Trophoblast cell (in vitro differentiated cells and primary cell): ENCODE results near the gene ABCG1.

ENCODE experiments used
- DNase-seq, 2 donors: peaks; one replicate each; pipeline ENCODE4 v3.0.0-alpha.2; 2016
- H2AFZ ChIP-seq: 2 replicates; pipeline ENCODE4 v1.6.1; 2013; ENCODE audit warnings: low read length, moderate library complexity, mild to moderate bottlenecking; ENCODE audit not compliant: insufficient read depth, poor library complexity
- H2AK5ac ChIP-seq: 2 replicates; pipeline ENCODE4 v1.6.1; 2013; ENCODE audit warnings: mild to moderate bottlenecking, low read length
- H2BK120ac ChIP-seq: 2 replicates; pipeline ENCODE4 v1.6.1; 2013; ENCODE audit warnings: low read length, mild to moderate bottlenecking, moderate library complexity; ENCODE audit not compliant: insufficient read depth, poor library complexity
- H2BK12ac ChIP-seq: 2 replicates; pipeline ENCODE4 v1.6.1; 2013; ENCODE audit warnings: mild to moderate bottlenecking, low read length, moderate library complexity
- H2BK5ac ChIP-seq: 2 replicates; pipeline ENCODE4 v1.6.1; 2013; ENCODE audit warnings: low read length, low read depth, moderate library complexity, mild to moderate bottlenecking; ENCODE audit not compliant: poor library complexity
- H3K14ac ChIP-seq: 2 replicates; pipeline ENCODE4 v1.6.1; 2013; ENCODE audit warnings: mild to moderate bottlenecking, low read length
- H3K18ac ChIP-seq: 2 replicates; pipeline ENCODE4 v1.6.1; 2013; ENCODE audit warnings: mild to moderate bottlenecking, low read length
- H3K23ac ChIP-seq: 2 replicates; pipeline ENCODE4 v1.6.1; 2013; ENCODE audit warnings: low read length
- H3K27ac ChIP-seq: 2 replicates; pipeline ENCODE4 v1.5.1; 2013; ENCODE audit warnings: low read depth, mild to moderate bottlenecking, inconsistent platforms, low read length, moderate library complexity
- H3K27me3 ChIP-seq: 2 replicates; pipeline ENCODE4 v1.6.1; 2013; ENCODE audit warnings: inconsistent platforms, mild to moderate bottlenecking, low read length, moderate library complexity; ENCODE audit not compliant: insufficient read depth
- H3K36me3 ChIP-seq, 2 experiments: 1 replicate in 1 of 2; 2 replicates in 1 of 2; pipeline ENCODE4 v1.6.1; 2013; ENCODE audit warnings: low read length in 2 of 2, mild to moderate bottlenecking in 2 of 2, moderate library complexity in 1 of 2; ENCODE audit not compliant: insufficient read depth in 2 of 2, control insufficient read depth in 1 of 2
- H3K4ac ChIP-seq: 2 replicates; pipeline ENCODE4 v1.6.1; 2013; ENCODE audit warnings: low read depth, mild to moderate bottlenecking, low read length, moderate library complexity
- H3K4me1 ChIP-seq, 2 experiments: 1 replicate in 1 of 2; 2 replicates in 1 of 2; pipeline ENCODE4 v1.6.1; 2013; ENCODE audit warnings: low read length in 2 of 2, mild to moderate bottlenecking in 2 of 2, moderate library complexity in 1 of 2; ENCODE audit not compliant: insufficient read depth in 2 of 2, control insufficient read depth in 1 of 2
- H3K4me2 ChIP-seq: 2 replicates; pipeline ENCODE4 v1.6.1; 2013; ENCODE audit warnings: inconsistent platforms, mild to moderate bottlenecking, low read length, moderate library complexity
- H3K4me3 ChIP-seq: 2 replicates; pipeline ENCODE4 v1.5.1; 2013; ENCODE audit warnings: mild to moderate bottlenecking, low read depth, low read length, inconsistent platforms
- H3K79me1 ChIP-seq: one replicate; pipeline ENCODE4 v1.6.1; 2013; ENCODE audit warnings: low read length
- H3K79me2 ChIP-seq: 2 replicates; pipeline ENCODE4 v1.6.1; 2013; ENCODE audit warnings: low read length, mild to moderate bottlenecking; ENCODE audit not compliant: control insufficient read depth, insufficient read depth, poor library complexity
- H3K9ac ChIP-seq: 2 replicates; pipeline ENCODE4 v1.6.1; 2013; ENCODE audit warnings: mild to moderate bottlenecking, low read length
- H3K9me3 ChIP-seq: 2 replicates; pipeline ENCODE4 v1.6.1; 2013; ENCODE audit warnings: low read depth, mild to moderate bottlenecking, control low read depth, inconsistent platforms, low read length; ENCODE audit not compliant: insufficient read depth
- H4K12ac ChIP-seq: 2 replicates; pipeline ENCODE4 v1.6.1; 2013; ENCODE audit warnings: low read depth, mild to moderate bottlenecking, low read length, moderate library complexity
- H4K8ac ChIP-seq: 2 replicates; pipeline ENCODE4 v1.6.1; 2013; ENCODE audit warnings: low read depth, mild to moderate bottlenecking, low read length, moderate library complexity
- H4K91ac ChIP-seq: one replicate; pipeline ENCODE4 v1.6.1; 2013; ENCODE audit warnings: low read depth, mild to moderate bottlenecking, low read length, moderate library complexity
- WGBS: extraction: QIAGEN DNeasy Blood & Tissue Kit; methylation state at CpG from one replicate; pipeline ENCODE4 v1.1.7; 2013; ENCODE audit warnings: missing lambda C conversion rate; ENCODE audit not compliant: insufficient read length, insufficient coverage; ENCODE audit errors: extremely low coverage; 5-methylcytosine and 5-hydroxymethylcytosine counted together

The ABCG1 gene

DNA sequence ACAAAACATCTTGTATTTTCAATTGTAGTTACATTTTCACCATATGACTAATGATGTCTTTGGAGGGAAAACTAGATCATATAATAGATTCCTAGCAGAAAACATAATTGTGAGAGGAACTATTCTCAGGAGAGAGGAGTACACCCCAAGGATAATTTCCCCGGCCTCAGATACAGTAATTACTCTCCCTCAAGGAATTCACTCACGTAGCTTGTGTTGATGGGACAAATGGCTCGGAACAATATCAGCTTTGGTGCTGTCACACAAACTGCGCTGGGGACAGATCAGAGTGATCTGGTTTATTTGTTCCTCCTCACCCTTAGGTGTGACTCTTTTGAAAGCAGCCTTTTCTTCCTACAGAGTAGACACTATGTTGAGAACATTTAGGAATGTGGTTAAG, 11.2 kb downstream of the ABCG1 start:
- peaks cover 3% of the 10 kb centered on the region for H3K79me1 ChIP-seq
- H3K27ac ChIP-seq = no peak overlapping the region
- no peaks in the 10 kb centered on the region for H3K36me3 ChIP-seq
- H4K8ac ChIP-seq = no peak overlapping the region
- no peak overlapping the region for H3K4me3 ChIP-seq
- no CpG with 5 or more reads among the region's 4 CpGs for WGBS
- no peak overlapping the region for H3K9ac ChIP-seq
- H2AFZ ChIP-seq = no peak overlapping the region
- no peak overlapping the region for H2AK5ac ChIP-seq
- H3K4ac ChIP-seq = no peak overlapping the region
- H4K12ac ChIP-seq = no peak overlapping the region
- no peak overlapping the region for H2BK120ac ChIP-seq
- DNase-seq = no peak
- no peak overlapping the region for H4K91ac ChIP-seq
- no peak overlapping the region for H3K4me2 ChIP-seq
- peaks cover 14 to 16% of the 10 kb centered on the region in 2 experiments for H3K4me1 ChIP-seq
- no peaks in the 10 kb centered on the region for H3K79me2 ChIP-seq
- no peak overlapping the region for H3K14ac ChIP-seq
- H2BK12ac ChIP-seq = no peak overlapping the region
- H2BK5ac ChIP-seq = no peak overlapping the region
- H3K23ac ChIP-seq = no peak overlapping the region
- H3K9me3 ChIP-seq = peaks cover 5% of the 10 kb centered on the region
- peaks cover 2% of the 10 kb centered on the region for H3K27me3 ChIP-seq
- H3K18ac ChIP-seq = no peak overlapping the region

DNA sequence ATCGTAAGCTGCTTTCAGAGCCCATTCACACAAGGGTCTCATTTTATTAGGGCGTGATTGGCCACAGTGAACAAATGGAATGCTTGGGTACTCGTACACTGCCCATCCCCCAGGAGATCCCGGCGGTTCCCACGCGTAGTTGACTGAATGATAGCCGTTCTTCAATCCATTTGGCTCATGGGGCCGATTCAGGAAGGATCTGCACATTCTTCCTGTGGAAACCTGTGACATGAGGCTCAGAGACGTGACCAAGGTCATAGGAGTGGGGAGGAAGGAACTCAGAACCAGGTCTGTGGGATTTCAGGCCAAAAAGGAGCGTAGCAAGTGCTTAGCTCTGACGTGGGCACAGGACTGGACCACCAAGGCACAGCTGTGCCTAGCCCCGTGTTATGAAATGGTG, 11.7 kb downstream of the ABCG1 start:
- Histone ChIP-seq H3K36me3 (no peaks in the 10 kb centered on the region), H4K12ac (no peak overlapping the region), H2BK12ac (no peak overlapping the region), H3K18ac (no peak overlapping the region), H4K8ac (no peak overlapping the region), H3K79me1 (peaks cover 3% of the 10 kb centered on the region), H3K4me1 (peaks cover 16 to 17% of the 10 kb centered on the region in 2 experiments), H4K91ac (no peak overlapping the region), H3K27ac (no peak overlapping the region), H3K14ac (no peak overlapping the region), H2BK5ac (no peak overlapping the region), H3K9me3 (peaks cover 5% of the 10 kb centered on the region), H3K23ac (no peak overlapping the region), H3K27me3 (peaks cover 1% of the 10 kb centered on the region), H3K4me2 (no peak overlapping the region), H2BK120ac (no peak overlapping the region), H3K9ac (no peak overlapping the region), H2AK5ac (no peak overlapping the region), H3K79me2 (no peaks in the 10 kb centered on the region), H3K4ac (no peak overlapping the region), H2AFZ (no peak overlapping the region), H3K4me3 (no peak overlapping the region)
- no CpG with 5 or more reads among the region's 13 CpGs for WGBS
- no peak for DNase-seq

DNA sequence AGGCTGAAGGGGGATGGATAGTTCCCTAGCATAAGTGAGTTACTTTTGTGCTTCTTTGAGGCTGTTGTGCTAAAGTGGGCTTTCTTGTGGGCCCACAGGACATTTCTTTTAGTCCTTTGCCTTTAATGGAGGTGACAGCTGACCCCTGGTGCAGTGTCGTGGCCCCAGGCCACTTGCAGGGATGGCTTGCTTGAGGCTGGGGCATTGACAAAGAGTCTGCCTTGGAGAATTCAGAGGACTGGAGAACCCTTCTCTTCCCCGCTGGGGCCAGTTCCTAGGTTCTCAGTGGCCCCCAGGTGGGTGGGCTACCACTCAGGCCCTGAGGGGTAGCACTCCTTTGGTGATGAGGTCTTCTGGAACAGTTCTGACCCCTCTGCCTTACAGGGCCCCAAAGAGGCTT, 12.8 kb downstream of the ABCG1 start:
- Histone ChIP-seq H4K91ac (no peak overlapping the region), H2AFZ (no peak overlapping the region), H3K27me3 (no peaks in the 10 kb centered on the region), H3K4me3 (no peak overlapping the region), H2AK5ac (no peak overlapping the region), H3K79me2 (no peaks in the 10 kb centered on the region), H3K79me1 (peaks cover 3% of the 10 kb centered on the region), H3K23ac (no peak overlapping the region), H3K9ac (no peak overlapping the region), H3K4me2 (no peak overlapping the region), H3K4me1 (peaks cover 16 to 17% of the 10 kb centered on the region in 2 experiments), H3K18ac (no peak overlapping the region), H3K27ac (no peak overlapping the region), H2BK120ac (no peak overlapping the region), H4K8ac (no peak overlapping the region), H3K14ac (no peak overlapping the region), H2BK12ac (no peak overlapping the region), H3K4ac (no peak overlapping the region), H3K9me3 (peaks cover 5% of the 10 kb centered on the region), H4K12ac (no peak overlapping the region), H2BK5ac (no peak overlapping the region), H3K36me3 (no peaks in the 10 kb centered on the region)
- WGBS = no CpG with 5 or more reads among the region's 2 CpGs
- DNase-seq = no peak

DNA sequence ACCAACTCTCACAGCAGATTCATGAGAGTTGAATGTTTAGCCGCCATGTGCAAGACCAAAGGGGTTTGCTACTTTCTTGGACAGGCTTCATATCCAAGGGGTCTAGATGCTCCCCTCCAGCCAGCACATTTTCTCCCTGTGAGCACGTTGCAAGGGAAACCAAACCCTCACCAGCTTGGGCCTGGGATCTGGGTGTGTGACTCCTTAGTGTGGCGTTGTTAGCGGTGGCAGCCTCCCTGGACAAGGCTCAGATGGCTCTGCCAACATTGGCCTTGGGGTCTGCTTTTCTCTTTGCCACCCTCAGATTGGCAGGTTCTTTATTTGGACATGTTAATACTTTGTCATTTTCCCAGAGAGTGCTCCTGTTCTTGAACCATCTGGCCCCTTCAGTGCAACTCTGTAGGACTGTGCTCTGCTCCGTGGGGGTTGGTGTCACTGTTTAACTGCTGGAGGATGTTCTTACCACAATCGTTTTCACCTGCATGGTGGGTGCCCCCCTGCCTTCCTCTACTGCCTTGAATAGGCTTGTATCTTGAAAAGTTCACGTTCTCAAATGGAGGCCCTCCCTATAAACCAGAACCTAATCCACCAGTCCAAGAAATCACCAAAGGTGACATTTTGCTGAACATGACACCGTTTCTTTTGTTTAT, 13.4 kb downstream of the ABCG1 start:
- Histone ChIP-seq H2AFZ (no peak overlapping the region), H3K9ac (no peak overlapping the region), H3K4me1 (peaks cover 16 to 17% of the 10 kb centered on the region in 2 experiments), H3K14ac (no peak overlapping the region), H2BK120ac (no peak overlapping the region), H3K9me3 (peaks cover 5% of the 10 kb centered on the region), H3K4me2 (no peak overlapping the region), H3K79me1 (peaks cover 3% of the 10 kb centered on the region), H3K4me3 (no peak overlapping the region), H3K18ac (no peak overlapping the region), H3K79me2 (no peaks in the 10 kb centered on the region), H2BK12ac (no peak overlapping the region), H3K23ac (no peak overlapping the region), H4K8ac (no peak overlapping the region), H3K27me3 (no peaks in the 10 kb centered on the region), H3K36me3 (no peaks in the 10 kb centered on the region), H3K27ac (no peak overlapping the region), H4K91ac (no peak overlapping the region), H3K4ac (no peak overlapping the region), H2AK5ac (no peak overlapping the region), H2BK5ac (no peak overlapping the region), H4K12ac (no peak overlapping the region)
- DNase-seq = no peak
- WGBS = no CpG with 5 or more reads among the region's 8 CpGs
